Measurements from ENCODE around the gene LRFN3. TPM values are rescaled to one million over a fixed set of nuclear protein-coding genes. Genes with fewer than 3 reads are reported as not detected.
A peak's percentile ranks its signal among the peaks of the same experiment; 100 is the strongest.

The LRFN3 gene
- total and polyA plus RNA-seq, 10 of the 15 experiments (the other 5 are each of a cell fraction or from before 2014, with no cell fraction given) = 0.02 to 7.3 (median 2.0) TPM; not detected in 1

DNA sequence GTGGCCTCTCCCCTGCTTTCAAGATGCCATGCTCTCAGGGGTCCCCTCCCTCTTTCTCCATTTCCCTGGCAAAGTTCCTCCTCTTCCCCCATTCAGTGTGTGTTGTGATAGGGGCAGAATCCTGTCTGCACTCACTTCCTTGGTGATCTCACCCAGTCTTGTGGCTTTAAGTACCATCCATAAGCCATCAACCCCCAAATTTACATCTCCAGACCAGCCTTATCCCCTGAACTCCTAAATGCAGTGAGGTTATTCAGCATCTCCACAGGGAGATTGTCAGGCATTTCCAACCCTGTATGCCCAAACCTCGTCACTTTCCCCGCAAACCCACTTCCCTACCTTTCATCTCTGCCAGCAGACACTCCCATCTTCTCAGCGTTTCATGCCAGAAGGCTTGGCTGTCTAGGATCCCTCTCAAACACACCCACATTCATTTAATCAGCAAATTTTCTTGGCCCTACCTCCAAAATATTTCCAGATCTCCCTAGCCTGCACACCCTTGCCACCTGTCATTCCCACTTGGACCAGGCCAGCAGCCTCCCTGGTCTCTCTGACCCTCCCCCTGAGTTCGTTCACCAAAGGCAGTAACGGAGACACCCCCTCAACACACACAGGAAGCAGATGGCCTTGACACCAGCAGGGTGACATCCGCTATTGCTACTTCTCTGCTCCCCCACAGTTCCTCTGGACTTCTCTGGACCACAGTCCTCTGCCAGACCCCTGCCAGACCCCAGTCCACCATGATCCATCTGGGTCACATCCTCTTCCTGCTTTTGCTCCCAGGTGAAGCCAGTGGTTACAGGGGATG lies 34.1 kb upstream of the LRFN3 start, which contains the start of gene HCST (continued):
- TF ChIP-seq, protein P1, sequence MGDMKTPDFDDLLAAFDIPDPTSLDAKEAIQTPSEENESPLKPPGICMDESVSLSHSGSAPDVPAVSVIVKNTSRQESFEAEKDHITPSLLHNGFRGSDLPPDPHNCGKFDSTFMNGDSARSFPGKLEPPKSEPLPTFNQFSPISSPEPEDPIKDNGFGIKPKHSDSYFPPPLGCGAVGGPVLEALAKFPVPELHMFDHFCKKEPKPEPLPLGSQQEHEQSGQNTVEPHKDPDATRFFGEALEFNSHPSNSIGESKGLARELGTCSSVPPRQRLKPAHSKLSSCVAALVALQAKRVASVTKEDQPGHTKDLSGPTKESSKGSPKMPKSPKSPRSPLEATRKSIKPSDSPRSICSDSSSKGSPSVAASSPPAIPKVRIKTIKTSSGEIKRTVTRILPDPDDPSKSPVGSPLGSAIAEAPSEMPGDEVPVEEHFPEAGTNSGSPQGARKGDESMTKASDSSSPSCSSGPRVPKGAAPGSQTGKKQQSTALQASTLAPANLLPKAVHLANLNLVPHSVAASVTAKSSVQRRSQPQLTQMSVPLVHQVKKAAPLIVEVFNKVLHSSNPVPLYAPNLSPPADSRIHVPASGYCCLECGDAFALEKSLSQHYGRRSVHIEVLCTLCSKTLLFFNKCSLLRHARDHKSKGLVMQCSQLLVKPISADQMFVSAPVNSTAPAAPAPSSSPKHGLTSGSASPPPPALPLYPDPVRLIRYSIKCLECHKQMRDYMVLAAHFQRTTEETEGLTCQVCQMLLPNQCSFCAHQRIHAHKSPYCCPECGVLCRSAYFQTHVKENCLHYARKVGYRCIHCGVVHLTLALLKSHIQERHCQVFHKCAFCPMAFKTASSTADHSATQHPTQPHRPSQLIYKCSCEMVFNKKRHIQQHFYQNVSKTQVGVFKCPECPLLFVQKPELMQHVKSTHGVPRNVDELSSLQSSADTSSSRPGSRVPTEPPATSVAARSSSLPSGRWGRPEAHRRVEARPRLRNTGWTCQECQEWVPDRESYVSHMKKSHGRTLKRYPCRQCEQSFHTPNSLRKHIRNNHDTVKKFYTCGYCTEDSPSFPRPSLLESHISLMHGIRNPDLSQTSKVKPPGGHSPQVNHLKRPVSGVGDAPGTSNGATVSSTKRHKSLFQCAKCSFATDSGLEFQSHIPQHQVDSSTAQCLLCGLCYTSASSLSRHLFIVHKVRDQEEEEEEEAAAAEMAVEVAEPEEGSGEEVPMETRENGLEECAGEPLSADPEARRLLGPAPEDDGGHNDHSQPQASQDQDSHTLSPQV (IDR thresholded peaks at IDR 0.05) = no peak
- TF ChIP-seq BHLHE40 (IDR thresholded peaks at IDR 0.05; ENCODE audit: borderline replicate concordance in 1 of 2, low read depth in 2 of 2, low read length in 1 of 2) (no peak), KDM1A (IDR thresholded peaks at IDR 0.05; ENCODE audit: borderline replicate concordance) (no peak), HSF1 (IDR thresholded peaks at IDR 0.05; ENCODE audit: low read depth, low read length) (no peak), NR2C1 (IDR thresholded peaks at IDR 0.05) (peak; percentile 25; the same call in 1 of the 2 replicates), TAF1 (IDR thresholded peaks at IDR 0.05; ENCODE audit: borderline replicate concordance, low read depth, low read length) (no peak), LARP7 (IDR thresholded peaks at IDR 0.05) (no peak), HDGF (IDR thresholded peaks at IDR 0.05) (0 out of 2 replicates have a peak, but pooled peaks have one; percentile 73), ATF7 (IDR thresholded peaks at IDR 0.05; ENCODE audit: low read depth) (peak; percentile 60), NFYB (IDR thresholded peaks at IDR 0.05; ENCODE audit: insufficient read depth, low read depth, low read length) (no peak), RUNX3 (IDR thresholded peaks at IDR 0.05; ENCODE audit: low read length) (peak; percentile 24; the same call in 1 of the 2 replicates)
- TF ChIP-seq, protein P2, sequence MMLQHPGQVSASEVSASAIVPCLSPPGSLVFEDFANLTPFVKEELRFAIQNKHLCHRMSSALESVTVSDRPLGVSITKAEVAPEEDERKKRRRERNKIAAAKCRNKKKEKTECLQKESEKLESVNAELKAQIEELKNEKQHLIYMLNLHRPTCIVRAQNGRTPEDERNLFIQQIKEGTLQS (IDR thresholded peaks at IDR 0.05; ENCODE audit: borderline replicate concordance, extremely low read depth, low read depth, low read length) = no peak
- TF ChIP-seq, protein P3, sequence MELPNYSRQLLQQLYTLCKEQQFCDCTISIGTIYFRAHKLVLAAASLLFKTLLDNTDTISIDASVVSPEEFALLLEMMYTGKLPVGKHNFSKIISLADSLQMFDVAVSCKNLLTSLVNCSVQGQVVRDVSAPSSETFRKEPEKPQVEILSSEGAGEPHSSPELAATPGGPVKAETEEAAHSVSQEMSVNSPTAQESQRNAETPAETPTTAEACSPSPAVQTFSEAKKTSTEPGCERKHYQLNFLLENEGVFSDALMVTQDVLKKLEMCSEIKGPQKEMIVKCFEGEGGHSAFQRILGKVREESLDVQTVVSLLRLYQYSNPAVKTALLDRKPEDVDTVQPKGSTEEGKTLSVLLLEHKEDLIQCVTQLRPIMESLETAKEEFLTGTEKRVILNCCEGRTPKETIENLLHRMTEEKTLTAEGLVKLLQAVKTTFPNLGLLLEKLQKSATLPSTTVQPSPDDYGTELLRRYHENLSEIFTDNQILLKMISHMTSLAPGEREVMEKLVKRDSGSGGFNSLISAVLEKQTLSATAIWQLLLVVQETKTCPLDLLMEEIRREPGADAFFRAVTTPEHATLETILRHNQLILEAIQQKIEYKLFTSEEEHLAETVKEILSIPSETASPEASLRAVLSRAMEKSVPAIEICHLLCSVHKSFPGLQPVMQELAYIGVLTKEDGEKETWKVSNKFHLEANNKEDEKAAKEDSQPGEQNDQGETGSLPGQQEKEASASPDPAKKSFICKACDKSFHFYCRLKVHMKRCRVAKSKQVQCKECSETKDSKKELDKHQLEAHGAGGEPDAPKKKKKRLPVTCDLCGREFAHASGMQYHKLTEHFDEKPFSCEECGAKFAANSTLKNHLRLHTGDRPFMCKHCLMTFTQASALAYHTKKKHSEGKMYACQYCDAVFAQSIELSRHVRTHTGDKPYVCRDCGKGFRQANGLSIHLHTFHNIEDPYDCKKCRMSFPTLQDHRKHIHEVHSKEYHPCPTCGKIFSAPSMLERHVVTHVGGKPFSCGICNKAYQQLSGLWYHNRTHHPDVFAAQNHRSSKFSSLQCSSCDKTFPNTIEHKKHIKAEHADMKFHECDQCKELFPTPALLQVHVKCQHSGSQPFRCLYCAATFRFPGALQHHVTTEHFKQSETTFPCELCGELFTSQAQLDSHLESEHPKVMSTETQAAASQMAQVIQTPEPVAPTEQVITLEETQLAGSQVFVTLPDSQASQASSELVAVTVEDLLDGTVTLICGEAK (IDR thresholded peaks at IDR 0.05; ENCODE audit: borderline replicate concordance) = peak; percentile 56
- TF ChIP-seq, protein P4, sequence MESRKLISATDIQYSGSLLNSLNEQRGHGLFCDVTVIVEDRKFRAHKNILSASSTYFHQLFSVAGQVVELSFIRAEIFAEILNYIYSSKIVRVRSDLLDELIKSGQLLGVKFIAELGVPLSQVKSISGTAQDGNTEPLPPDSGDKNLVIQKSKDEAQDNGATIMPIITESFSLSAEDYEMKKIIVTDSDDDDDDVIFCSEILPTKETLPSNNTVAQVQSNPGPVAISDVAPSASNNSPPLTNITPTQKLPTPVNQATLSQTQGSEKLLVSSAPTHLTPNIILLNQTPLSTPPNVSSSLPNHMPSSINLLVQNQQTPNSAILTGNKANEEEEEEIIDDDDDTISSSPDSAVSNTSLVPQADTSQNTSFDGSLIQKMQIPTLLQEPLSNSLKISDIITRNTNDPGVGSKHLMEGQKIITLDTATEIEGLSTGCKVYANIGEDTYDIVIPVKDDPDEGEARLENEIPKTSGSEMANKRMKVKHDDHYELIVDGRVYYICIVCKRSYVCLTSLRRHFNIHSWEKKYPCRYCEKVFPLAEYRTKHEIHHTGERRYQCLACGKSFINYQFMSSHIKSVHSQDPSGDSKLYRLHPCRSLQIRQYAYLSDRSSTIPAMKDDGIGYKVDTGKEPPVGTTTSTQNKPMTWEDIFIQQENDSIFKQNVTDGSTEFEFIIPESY (IDR thresholded peaks at IDR 0.05) = no peak
- TF ChIP-seq, protein P5, sequence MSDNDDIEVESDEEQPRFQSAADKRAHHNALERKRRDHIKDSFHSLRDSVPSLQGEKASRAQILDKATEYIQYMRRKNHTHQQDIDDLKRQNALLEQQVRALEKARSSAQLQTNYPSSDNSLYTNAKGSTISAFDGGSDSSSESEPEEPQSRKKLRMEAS (IDR thresholded peaks at IDR 0.05; ENCODE audit: low read depth, low read length) = no peak

Data from GM12878 (cell line).